ENCODE data around the gene KCNK3.
"Not testable (repeated sequence)": the region's sequence is repeated elsewhere in the genome, so short reads cannot be mapped to it uniquely, and the experiment has no call there.

KCNK3 gene

GRCh38 chr2:26692279-26692896 is at the start of gene KCNK3:
Gene KCNK3, plus strand, starts transcription at chr2:26692722. Its CDS starts 154 bp downstream, at chr2:26692876.
- peak in 1 of 2 experiments; percentile 5 for DNase-seq (ENCODE audit: low read depth in 2 of 2)

- no peak for DNase-seq (ENCODE audit: low read depth in 2 of 2)
Observed at GRCh38 chr2:26644188-26644835, 48.2 kb upstream of the KCNK3 start.

GRCh38 chr2:26645762-26646161 is 46.8 kb upstream of the KCNK3 start:
- DNase-seq (ENCODE audit: low read depth in 2 of 2): no peak

- DNase-seq (ENCODE audit: low read depth in 2 of 2): no peak
Observed at GRCh38 chr2:26646986-26647672, 45.4 kb upstream of the KCNK3 start.

GRCh38 chr2:26647981-26648380 is 44.5 kb upstream of the KCNK3 start:
- DNase-seq (ENCODE audit: low read depth in 2 of 2): no peak

- DNase-seq (ENCODE audit: low read depth in 2 of 2): no peak
Observed at GRCh38 chr2:26648516-26648915, 44.0 kb upstream of the KCNK3 start.

- no peak for DNase-seq (ENCODE audit: low read depth in 2 of 2)
Observed at GRCh38 chr2:26649322-26649721, 43.2 kb upstream of the KCNK3 start.

- DNase-seq (ENCODE audit: low read depth in 2 of 2): no peak
Observed at GRCh38 chr2:26649992-26650712, 42.4 kb upstream of the KCNK3 start.

- DNase-seq (ENCODE audit: low read depth in 2 of 2): no peak
Observed at GRCh38 chr2:26650713-26651469, 41.6 kb upstream of the KCNK3 start.

GRCh38 chr2:26651470-26651771 is 41.1 kb upstream of the KCNK3 start:
- DNase-seq (ENCODE audit: low read depth in 2 of 2): no peak

GRCh38 chr2:26651799-26652198 is 40.7 kb upstream of the KCNK3 start:
- no peak for DNase-seq (ENCODE audit: low read depth in 2 of 2)

- no peak for DNase-seq (ENCODE audit: low read depth in 2 of 2)
Observed at GRCh38 chr2:26652361-26653041, 40.0 kb upstream of the KCNK3 start.

- DNase-seq (ENCODE audit: low read depth in 2 of 2): no peak
Observed at GRCh38 chr2:26653207-26654060, 39.1 kb upstream of the KCNK3 start.

- DNase-seq (ENCODE audit: low read depth in 2 of 2): no peak
Observed at GRCh38 chr2:26654061-26654340, 38.5 kb upstream of the KCNK3 start.

- DNase-seq (ENCODE audit: low read depth in 2 of 2): not testable (repeated sequence)
Observed at GRCh38 chr2:26655120-26655519, 37.4 kb upstream of the KCNK3 start.

- no peak for DNase-seq (ENCODE audit: low read depth in 2 of 2)
Observed at GRCh38 chr2:26655611-26656195, 36.8 kb upstream of the KCNK3 start.

GRCh38 chr2:26657265-26657664 is 35.3 kb upstream of the KCNK3 start:
- no peak for DNase-seq (ENCODE audit: low read depth in 2 of 2)

- no peak for DNase-seq (ENCODE audit: low read depth in 2 of 2)
Observed at GRCh38 chr2:26658691-26659346, 33.7 kb upstream of the KCNK3 start.

- no peak for DNase-seq (ENCODE audit: low read depth in 2 of 2)
Observed at GRCh38 chr2:26660363-26660962, 32.1 kb upstream of the KCNK3 start.

All from stimulated activated CD4-positive, alpha-beta T cell treated with anti-CD3 and anti-CD28 coated beads, Interleukin-12 subunit alpha, Interleukin-12 subunit beta, amount 100 ng/mL, for 24 hours (primary cell).